ENCODE data around the gene AKT1S1. TPM values are rescaled to one million over a fixed set of nuclear protein-coding genes. Genes with fewer than 3 reads are reported as not detected.

Gene AKT1S1
- total and polyA plus RNA-seq, 2 donors (not counting 3 experiments of a cell fraction or from before 2014, with no cell fraction given) = 64.2 to 68.3 TPM

DNA sequence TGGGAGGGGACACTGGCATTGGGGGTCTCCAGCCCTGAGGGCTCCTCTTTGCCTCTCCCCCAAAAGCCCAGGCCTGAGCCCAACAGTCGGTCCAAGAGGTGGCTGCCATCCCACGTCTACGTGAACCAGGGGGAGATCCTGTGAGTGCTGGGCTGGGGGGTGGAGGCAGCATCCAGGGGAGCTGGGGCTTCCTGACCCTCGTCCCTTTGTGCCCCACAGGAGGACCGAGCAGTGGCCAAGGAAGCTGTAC lies 19.4 kb downstream of the AKT1S1 start:
- Histone ChIP-seq H3K4me1 (ENCODE audit: control insufficient read depth, extremely low read depth, insufficient read depth, low read length) (peaks cover 16% of the 10 kb centered on the region), H2AFZ (ENCODE audit: low read depth, low read length) (no peak overlapping the region), H4K20me1 (replicated peaks; ENCODE audit: control insufficient read depth, extremely low read depth, insufficient read depth, low read length) (no peaks in the 10 kb centered on the region), H3K27ac (ENCODE audit: insufficient read depth, low read depth, low read length) (no peak overlapping the region), H3K27me3 (ENCODE audit: control insufficient read depth in 2 of 2, insufficient read depth in 2 of 2, low read length in 2 of 2) (no peaks in the 10 kb centered on the region), H3K36me3 (ENCODE audit: control insufficient read depth in 2 of 2, extremely low read depth in 1 of 2, insufficient read depth in 2 of 2, low read length in 2 of 2) (peaks cover 2 to 55% of the 10 kb centered on the region in 2 experiments), H3K79me2 (ENCODE audit: control insufficient read depth, insufficient read depth, low read length) (peaks cover 14% of the 10 kb centered on the region), H3K9ac (replicated peaks; ENCODE audit: extremely low read depth, insufficient read depth, low read length) (no peak overlapping the region), H3K4me2 (ENCODE audit: insufficient read depth, low read length) (no peak overlapping the region), H3K9me1 (replicated peaks; ENCODE audit: control insufficient read depth, extremely low read depth, insufficient read depth, low read length) (no peaks in the 10 kb centered on the region), H3K4me3 (replicated peaks in 1 of 3; ENCODE audit: insufficient read depth in 1 of 3, low read depth in 1 of 3, low read length in 3 of 3) (no peak overlapping the region), H3K9me3 (replicated peaks; ENCODE audit: control insufficient read depth, insufficient read depth, low read length) (no peaks in the 10 kb centered on the region)
- dilution Hi-C loops (cut with MboI; ENCODE audit: extremely low pct_ligation_motif_present, low sequenced_read_pairs) = no loop called here
- intact Hi-C loops (cut with micrococcal nuclease) = no loop called here
- ChIA-PET CTCF (no interaction called here), POLR2A (interaction anchor here (1.6 kb wide), 1 partner anchor 12 kb away, joined by 4 read pairs; no protein-coding TSS in a partner anchor)
- TF ChIP-seq MYC (IDR thresholded peaks at IDR 0.05; ENCODE audit: low read depth, low read length) (no peak), FOS (IDR thresholded peaks at IDR 0.05; ENCODE audit: borderline replicate concordance, insufficient read depth, low read length) (no peak), POLR2AphosphoS5 (IDR thresholded peaks at IDR 0.05; ENCODE audit: insufficient read depth, low read depth, low read length) (no peak)
- no TSS peak for BruUV-seq (replicated peaks)
- DNase-seq (ENCODE audit: low read depth, low spot score) (no peak), FAIRE-seq (no peak)

- Histone ChIP-seq H3K9me1 (replicated peaks; ENCODE audit: control insufficient read depth, extremely low read depth, insufficient read depth, low read length) (no peaks in the 10 kb centered on the region), H3K4me2 (ENCODE audit: insufficient read depth, low read length) (no peak overlapping the region), H3K79me2 (ENCODE audit: control insufficient read depth, insufficient read depth, low read length) (peaks cover 19% of the 10 kb centered on the region), H3K4me3 (replicated peaks in 1 of 3; ENCODE audit: insufficient read depth in 1 of 3, low read depth in 1 of 3, low read length in 3 of 3) (no peak overlapping the region), H3K4me1 (ENCODE audit: control insufficient read depth, extremely low read depth, insufficient read depth, low read length) (peaks cover 22% of the 10 kb centered on the region), H3K27me3 (ENCODE audit: control insufficient read depth in 2 of 2, insufficient read depth in 2 of 2, low read length in 2 of 2) (no peaks in the 10 kb centered on the region), H2AFZ (ENCODE audit: low read depth, low read length) (no peak overlapping the region), H3K27ac (ENCODE audit: insufficient read depth, low read depth, low read length) (no peak overlapping the region), H4K20me1 (replicated peaks; ENCODE audit: control insufficient read depth, extremely low read depth, insufficient read depth, low read length) (no peaks in the 10 kb centered on the region), H3K36me3 (ENCODE audit: control insufficient read depth in 2 of 2, extremely low read depth in 1 of 2, insufficient read depth in 2 of 2, low read length in 2 of 2) (peaks cover 2 to 55% of the 10 kb centered on the region in 2 experiments), H3K9me3 (replicated peaks; ENCODE audit: control insufficient read depth, insufficient read depth, low read length) (no peaks in the 10 kb centered on the region), H3K9ac (replicated peaks; ENCODE audit: extremely low read depth, insufficient read depth, low read length) (no peak overlapping the region)
- no peak for FAIRE-seq
- no peak for DNase-seq (ENCODE audit: low read depth, low spot score)
- POLR2A ChIA-PET = interaction anchor here (1.6 kb wide), 1 partner anchor 12 kb away, joined by 4 read pairs; no protein-coding TSS in a partner anchor
- intact Hi-C loops (cut with micrococcal nuclease) = no loop called here
- TF ChIP-seq MYC (IDR thresholded peaks at IDR 0.05; ENCODE audit: low read depth, low read length) (no peak), POLR2AphosphoS5 (IDR thresholded peaks at IDR 0.05; ENCODE audit: insufficient read depth, low read depth, low read length) (peak; percentile 20)
- dilution Hi-C loops (cut with MboI; ENCODE audit: extremely low pct_ligation_motif_present, low sequenced_read_pairs) = no loop called here
- CTCF ChIA-PET = no interaction called here
- BruUV-seq (replicated peaks) = no TSS peak
These were observed 19.9 kb downstream of the AKT1S1 start for GRCh38 chr19:49857061-49857837.

Measured in endothelial cell of umbilical vein (primary cell).